GM18526 (cell line): ENCODE data around the gene BCL6B.
A peak's percentile ranks its signal among the peaks of the same experiment; 100 is the strongest.

Experiments
- POLR2A ChIP-seq: IDR thresholded peaks from 3 replicates; pipeline ENCODE4 v1.6.1; 2011; ENCODE audit not compliant: insufficient read length; ENCODE audit errors: extremely low read depth

BCL6B gene

GRCh38 chr17:7019839-7020519, 2.9 kb upstream of the BCL6B start:
- no peak for TF ChIP-seq POLR2A

GRCh38 chr17:7020894-7021664, 1.8 kb upstream of the BCL6B start:
- no peak for TF ChIP-seq POLR2A

- no peak for TF ChIP-seq POLR2A
Observed at GRCh38 chr17:7021993-7022778, 664 bp upstream of the BCL6B start.

GRCh38 chr17:7023576-7024401, 939 bp downstream of the BCL6B start:
- TF ChIP-seq POLR2A = no peak

GRCh38 chr17:7024402-7024785, 1.5 kb downstream of the BCL6B start:
- TF ChIP-seq POLR2A = no peak

- no peak for TF ChIP-seq POLR2A
Observed at GRCh38 chr17:7025245-7025644, 2.4 kb downstream of the BCL6B start.

GRCh38 chr17:7026471-7027115, 3.7 kb downstream of the BCL6B start:
- no peak for TF ChIP-seq POLR2A

GRCh38 chr17:7027335-7027734, 4.5 kb downstream of the BCL6B start:
- no peak for TF ChIP-seq POLR2A

- TF ChIP-seq POLR2A = no peak
Observed at GRCh38 chr17:7029096-7029495, 6.2 kb downstream of the BCL6B start.

GRCh38 chr17:7029659-7030058, 6.8 kb downstream of the BCL6B start:
- no peak for TF ChIP-seq POLR2A

- TF ChIP-seq POLR2A = no peak
Observed at GRCh38 chr17:7034955-7035590, 12.2 kb downstream of the BCL6B start.

- peak; percentile 92 for TF ChIP-seq POLR2A
Observed at GRCh38 chr17:7035591-7036368, 12.9 kb downstream of the BCL6B start, which contains the start of gene SLC16A13. Gene SLC16A13, plus strand, starts transcription at chr17:7036015. Its CDS starts 368 bp downstream, at chr17:7036383.
